ENCODE results near the gene PLA2G1B.
A peak's percentile ranks its signal among the peaks of the same experiment; 100 is the strongest.

The PLA2G1B gene

GRCh38 chr12:120358412-120359100 is 31.0 kb upstream of the PLA2G1B start:
- no CpG with 5 or more reads among the region's 19 CpGs for WGBS (ENCODE audit: insufficient coverage, insufficient read length)
- DNase-seq (ENCODE audit: low read depth, low spot score) = no peak
- H3K27me3 ChIP-seq (ENCODE audit: control insufficient read depth, insufficient read depth, low read length) = no peaks in the 10 kb centered on the region
- H3K4me3 ChIP-seq (ENCODE audit: low read length) = no peak overlapping the region
- peaks cover 13% of the 10 kb centered on the region for H3K4me1 ChIP-seq (ENCODE audit: control insufficient read depth, insufficient read depth, low read length)
- 0 out of 2 replicates have a peak, but pooled peaks cover 6% of the 10 kb centered on the region for H3K36me3 ChIP-seq (ENCODE audit: control insufficient read depth, insufficient read depth, low read length)
- no peak overlapping the region for H3K27ac ChIP-seq (ENCODE audit: low read length)
- H3K9me3 ChIP-seq (ENCODE audit: control insufficient read depth, insufficient read depth, low read length) = no peaks in the 10 kb centered on the region

- no peaks in the 10 kb centered on the region for H3K9me3 ChIP-seq (ENCODE audit: control insufficient read depth, insufficient read depth, low read length)
- peaks cover 9% of the 10 kb centered on the region for H3K4me1 ChIP-seq (ENCODE audit: control insufficient read depth, insufficient read depth, low read length)
- H3K27ac ChIP-seq (ENCODE audit: low read length) = no peak overlapping the region
- H3K27me3 ChIP-seq (ENCODE audit: control insufficient read depth, insufficient read depth, low read length) = no peaks in the 10 kb centered on the region
- no peak overlapping the region for H3K4me3 ChIP-seq (ENCODE audit: low read length)
- no CpG with 5 or more reads among the region's 5 CpGs for WGBS (ENCODE audit: insufficient coverage, insufficient read length)
- H3K36me3 ChIP-seq (ENCODE audit: control insufficient read depth, insufficient read depth, low read length) = 0 out of 2 replicates have a peak, but pooled peaks cover 6% of the 10 kb centered on the region
- no peak for DNase-seq (ENCODE audit: low read depth, low spot score)
Observed at GRCh38 chr12:120357104-120357503, 29.5 kb upstream of the PLA2G1B start.

- DNase-seq (ENCODE audit: low read depth, low spot score) = peak; percentile 61
- Histone ChIP-seq H3K36me3 (ENCODE audit: control insufficient read depth, insufficient read depth, low read length) (0 out of 2 replicates have a peak, but pooled peaks cover 6% of the 10 kb centered on the region), H3K4me1 (ENCODE audit: control insufficient read depth, insufficient read depth, low read length) (peaks cover 7% of the 10 kb centered on the region), H3K27ac (ENCODE audit: low read length) (no peak overlapping the region), H3K9me3 (ENCODE audit: control insufficient read depth, insufficient read depth, low read length) (no peaks in the 10 kb centered on the region), H3K4me3 (ENCODE audit: low read length) (no peak overlapping the region), H3K27me3 (ENCODE audit: control insufficient read depth, insufficient read depth, low read length) (no peaks in the 10 kb centered on the region)
- WGBS (ENCODE audit: insufficient coverage, insufficient read length) = no CpG with 5 or more reads among the region's 13 CpGs
Observed at GRCh38 chr12:120356567-120357030, 29.0 kb upstream of the PLA2G1B start.

- Histone ChIP-seq H3K4me3 (ENCODE audit: low read length) (no peak overlapping the region), H3K36me3 (ENCODE audit: control insufficient read depth, insufficient read depth, low read length) (peaks cover 9% of the 10 kb centered on the region; the same call in 1 of the 2 replicates), H3K27me3 (ENCODE audit: control insufficient read depth, insufficient read depth, low read length) (no peaks in the 10 kb centered on the region), H3K27ac (ENCODE audit: low read length) (no peak overlapping the region), H3K4me1 (ENCODE audit: control insufficient read depth, insufficient read depth, low read length) (no peaks in the 10 kb centered on the region; the same call in 1 of the 2 replicates), H3K9me3 (ENCODE audit: control insufficient read depth, insufficient read depth, low read length) (no peaks in the 10 kb centered on the region)
- no peak for DNase-seq (ENCODE audit: low read depth, low spot score)
- no CpG with 5 or more reads among the region's 4 CpGs for WGBS (ENCODE audit: insufficient coverage, insufficient read length)
Observed at GRCh38 chr12:120353556-120354317, 26.2 kb upstream of the PLA2G1B start.

- no peaks in the 10 kb centered on the region for H3K9me3 ChIP-seq (ENCODE audit: control insufficient read depth, insufficient read depth, low read length)
- no peaks in the 10 kb centered on the region for H3K27me3 ChIP-seq (ENCODE audit: control insufficient read depth, insufficient read depth, low read length)
- no peaks in the 10 kb centered on the region; the same call in 1 of the 2 replicates for H3K4me1 ChIP-seq (ENCODE audit: control insufficient read depth, insufficient read depth, low read length)
- DNase-seq (ENCODE audit: low read depth, low spot score) = no peak
- H3K36me3 ChIP-seq (ENCODE audit: control insufficient read depth, insufficient read depth, low read length) = peaks cover 9% of the 10 kb centered on the region; the same call in 1 of the 2 replicates
- WGBS (ENCODE audit: insufficient coverage, insufficient read length) = no CpG with 5 or more reads among the region's 6 CpGs
- no peak overlapping the region for H3K4me3 ChIP-seq (ENCODE audit: low read length)
- no peak overlapping the region for H3K27ac ChIP-seq (ENCODE audit: low read length)
Observed at GRCh38 chr12:120353136-120353535, 25.6 kb upstream of the PLA2G1B start.

GRCh38 chr12:120352117-120352516 is 24.5 kb upstream of the PLA2G1B start:
- Histone ChIP-seq H3K27ac (ENCODE audit: low read length) (no peak overlapping the region), H3K4me3 (ENCODE audit: low read length) (no peak overlapping the region), H3K9me3 (ENCODE audit: control insufficient read depth, insufficient read depth, low read length) (no peaks in the 10 kb centered on the region), H3K27me3 (ENCODE audit: control insufficient read depth, insufficient read depth, low read length) (no peaks in the 10 kb centered on the region), H3K4me1 (ENCODE audit: control insufficient read depth, insufficient read depth, low read length) (no peaks in the 10 kb centered on the region; the same call in 1 of the 2 replicates), H3K36me3 (ENCODE audit: control insufficient read depth, insufficient read depth, low read length) (peaks cover 18% of the 10 kb centered on the region)
- WGBS (ENCODE audit: insufficient coverage, insufficient read length) = no CpG with 5 or more reads among the region's 5 CpGs
- DNase-seq (ENCODE audit: low read depth, low spot score) = no peak

DNA sequence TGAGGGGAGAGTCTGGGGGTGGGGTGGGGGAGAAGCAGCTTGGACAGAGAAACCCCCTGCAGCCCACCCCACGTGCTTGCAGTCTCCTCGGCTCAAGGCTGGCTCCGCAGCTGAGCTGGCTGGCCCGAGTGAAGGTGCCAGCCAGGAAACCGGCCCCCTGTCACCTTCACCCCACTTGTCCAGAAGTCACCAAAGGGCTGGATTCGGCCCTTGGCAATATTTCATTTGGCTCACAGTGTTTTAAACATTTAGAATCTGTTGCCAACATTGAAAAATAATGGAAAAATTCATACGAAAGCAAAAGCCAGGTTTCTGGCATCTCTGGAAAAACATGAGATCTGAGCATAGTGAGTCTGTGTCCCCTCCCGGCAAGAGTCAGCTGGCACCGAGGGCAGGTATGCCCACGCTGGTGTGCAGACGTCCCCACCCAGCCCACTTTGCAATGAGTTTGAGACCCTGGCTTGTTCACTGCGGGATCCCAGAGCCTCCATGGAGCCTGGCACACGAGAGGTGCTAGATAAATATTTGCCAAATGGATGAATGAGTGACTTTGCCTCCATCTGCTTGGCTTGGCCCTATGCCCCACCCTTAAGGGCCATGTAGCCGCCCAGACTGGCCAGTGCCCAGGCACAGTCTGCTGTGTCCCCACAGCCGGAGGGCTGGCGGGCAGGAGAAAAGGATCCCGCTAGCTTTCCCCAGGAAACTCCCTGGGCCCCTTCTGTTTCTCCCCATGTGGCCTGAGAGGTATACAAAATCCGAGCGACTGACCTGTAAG is 23.2 kb upstream of the PLA2G1B start:
- no peak overlapping the region for H3K27ac ChIP-seq (ENCODE audit: low read length)
- H3K27me3 ChIP-seq (ENCODE audit: control insufficient read depth, insufficient read depth, low read length) = no peaks in the 10 kb centered on the region
- no peak overlapping the region for H3K4me3 ChIP-seq (ENCODE audit: low read length)
- WGBS (ENCODE audit: insufficient coverage, insufficient read length) = no CpG with 5 or more reads among the region's 19 CpGs
- no peaks in the 10 kb centered on the region for H3K4me1 ChIP-seq (ENCODE audit: control insufficient read depth, insufficient read depth, low read length)
- peaks cover 21% of the 10 kb centered on the region for H3K36me3 ChIP-seq (ENCODE audit: control insufficient read depth, insufficient read depth, low read length)
- no peak for DNase-seq (ENCODE audit: low read depth, low spot score)
- H3K9me3 ChIP-seq (ENCODE audit: control insufficient read depth, insufficient read depth, low read length) = no peaks in the 10 kb centered on the region

DNA sequence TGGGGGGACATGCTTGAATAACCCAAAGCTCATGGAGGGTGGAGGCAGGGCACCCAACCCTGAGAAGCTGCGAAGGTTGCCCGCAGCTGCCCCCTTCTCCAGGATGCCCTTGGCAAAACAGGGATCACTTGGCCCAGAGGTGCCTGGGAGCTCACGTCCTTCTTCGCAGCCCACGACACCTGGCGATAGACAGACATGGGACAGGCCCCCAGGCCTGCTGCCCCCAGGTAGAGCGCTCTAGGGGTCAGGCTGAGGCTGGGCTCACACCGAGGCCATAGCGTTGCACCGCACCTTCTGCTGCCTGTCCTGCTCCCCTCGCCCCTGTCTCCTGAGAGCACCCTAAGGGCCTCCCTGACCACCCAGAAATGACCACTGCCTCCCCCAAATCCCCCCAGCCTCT is 20.2 kb upstream of the PLA2G1B start:
- WGBS (ENCODE audit: insufficient coverage, insufficient read length) = no CpG with 5 or more reads among the region's 11 CpGs

GRCh38 chr12:120346681-120347080 is 19.1 kb upstream of the PLA2G1B start:
- no peak for DNase-seq (ENCODE audit: low read depth, low spot score)
- no CpG with 5 or more reads among the region's 7 CpGs for WGBS (ENCODE audit: insufficient coverage, insufficient read length)

More for the DNA sequence above, 20.2 kb upstream of the PLA2G1B start:
- Histone ChIP-seq H3K9me3 (ENCODE audit: control insufficient read depth, insufficient read depth, low read length) (no peaks in the 10 kb centered on the region), H3K27me3 (ENCODE audit: control insufficient read depth, insufficient read depth, low read length) (no peaks in the 10 kb centered on the region), H3K4me1 (ENCODE audit: control insufficient read depth, insufficient read depth, low read length) (no peaks in the 10 kb centered on the region), H3K36me3 (ENCODE audit: control insufficient read depth, insufficient read depth, low read length) (peaks cover 22% of the 10 kb centered on the region), H3K27ac (ENCODE audit: low read length) (no peak overlapping the region), H3K4me3 (ENCODE audit: low read length) (no peak overlapping the region)
- DNase-seq (ENCODE audit: low read depth, low spot score) = no peak

GRCh38 chr12:120346031-120346430 is 18.5 kb upstream of the PLA2G1B start:
- H3K36me3 ChIP-seq (ENCODE audit: control insufficient read depth, insufficient read depth, low read length) = peaks cover 19% of the 10 kb centered on the region
- H3K27ac ChIP-seq (ENCODE audit: low read length) = no peak overlapping the region
- WGBS (ENCODE audit: insufficient coverage, insufficient read length) = no CpG with 5 or more reads among the region's 15 CpGs
- H3K9me3 ChIP-seq (ENCODE audit: control insufficient read depth, insufficient read depth, low read length) = no peaks in the 10 kb centered on the region
- peaks cover 2% of the 10 kb centered on the region for H3K4me1 ChIP-seq (ENCODE audit: control insufficient read depth, insufficient read depth, low read length)
- DNase-seq (ENCODE audit: low read depth, low spot score) = no peak
- no peak overlapping the region for H3K4me3 ChIP-seq (ENCODE audit: low read length)
- no peaks in the 10 kb centered on the region for H3K27me3 ChIP-seq (ENCODE audit: control insufficient read depth, insufficient read depth, low read length)

More at GRCh38 chr12:120346681-120347080, 19.1 kb upstream of the PLA2G1B start:
- H3K4me1 ChIP-seq (ENCODE audit: control insufficient read depth, insufficient read depth, low read length) = peaks cover 2% of the 10 kb centered on the region
- H3K36me3 ChIP-seq (ENCODE audit: control insufficient read depth, insufficient read depth, low read length) = peaks cover 21% of the 10 kb centered on the region
- no peaks in the 10 kb centered on the region for H3K9me3 ChIP-seq (ENCODE audit: control insufficient read depth, insufficient read depth, low read length)
- H3K4me3 ChIP-seq (ENCODE audit: low read length) = no peak overlapping the region
- H3K27me3 ChIP-seq (ENCODE audit: control insufficient read depth, insufficient read depth, low read length) = no peaks in the 10 kb centered on the region
- H3K27ac ChIP-seq (ENCODE audit: low read length) = no peak overlapping the region

Data from iPS DF 6.9 (cell line).